Left ventricle myocardium inferior (tissue), 1 donor: ENCODE results near the gene SMG5. TPM values are rescaled to one million over a fixed set of nuclear protein-coding genes. Genes with fewer than 3 reads are reported as not detected.

Source experiments
- DNase-seq: peaks from one replicate; pipeline ENCODE4 v3.0.0-alpha.2; 2020
- H3K27ac ChIP-seq: fragments of 200-600 bp; replicated peaks from 2 replicates; pipeline ENCODE4 v1.8.0; 2021
- H3K27me3 ChIP-seq: fragments of 200-600 bp; 2 replicates; pipeline ENCODE4 v1.8.0; 2021; ENCODE audit warnings: low read depth
- H3K36me3 ChIP-seq: fragments of 200-600 bp; 2 replicates; pipeline ENCODE4 v1.8.0; 2021
- H3K4me1 ChIP-seq: fragments of 200-600 bp; 2 replicates; pipeline ENCODE4 v1.8.0; 2021
- H3K4me3 ChIP-seq: fragments of 200-600 bp; 2 replicates; pipeline ENCODE4 v1.8.0; 2021; ENCODE audit warnings: mild to moderate bottlenecking, moderate library complexity
- H3K9me3 ChIP-seq: fragments of 200-600 bp; replicated peaks from 2 replicates; pipeline ENCODE4 v1.8.0; 2021
- CTCF ChIP-seq: fragments of 200-600 bp; IDR thresholded peaks from 2 replicates; pipeline ENCODE4 v1.8.0; 2021; ENCODE audit warnings: antibody characterized with exemption, mild to moderate bottlenecking, borderline replicate concordance
- intact Hi-C: fragments of 100-400 bp; cut with micrococcal nuclease; formaldehyde crosslinking; loops from one replicate; pipeline ENCODE4 v1.11.0; 2022
- total RNA-seq: library from RNA; stranded (reverse); fragmentation: NEBNext Ultra II Directional; extraction: Animal tissue kit (Norgen Biotek cat#: 25700); gene quantifications from one replicate; pipeline ENCODE4 v1.2.1, GENCODE V29; 2021
- donor health status: DM: no; HTN: yes; CAD: no; lungs with severe emphysema.

SMG5 gene
- total RNA-seq, 1 donor from 2014 or later: 91.1 TPM

DNA sequence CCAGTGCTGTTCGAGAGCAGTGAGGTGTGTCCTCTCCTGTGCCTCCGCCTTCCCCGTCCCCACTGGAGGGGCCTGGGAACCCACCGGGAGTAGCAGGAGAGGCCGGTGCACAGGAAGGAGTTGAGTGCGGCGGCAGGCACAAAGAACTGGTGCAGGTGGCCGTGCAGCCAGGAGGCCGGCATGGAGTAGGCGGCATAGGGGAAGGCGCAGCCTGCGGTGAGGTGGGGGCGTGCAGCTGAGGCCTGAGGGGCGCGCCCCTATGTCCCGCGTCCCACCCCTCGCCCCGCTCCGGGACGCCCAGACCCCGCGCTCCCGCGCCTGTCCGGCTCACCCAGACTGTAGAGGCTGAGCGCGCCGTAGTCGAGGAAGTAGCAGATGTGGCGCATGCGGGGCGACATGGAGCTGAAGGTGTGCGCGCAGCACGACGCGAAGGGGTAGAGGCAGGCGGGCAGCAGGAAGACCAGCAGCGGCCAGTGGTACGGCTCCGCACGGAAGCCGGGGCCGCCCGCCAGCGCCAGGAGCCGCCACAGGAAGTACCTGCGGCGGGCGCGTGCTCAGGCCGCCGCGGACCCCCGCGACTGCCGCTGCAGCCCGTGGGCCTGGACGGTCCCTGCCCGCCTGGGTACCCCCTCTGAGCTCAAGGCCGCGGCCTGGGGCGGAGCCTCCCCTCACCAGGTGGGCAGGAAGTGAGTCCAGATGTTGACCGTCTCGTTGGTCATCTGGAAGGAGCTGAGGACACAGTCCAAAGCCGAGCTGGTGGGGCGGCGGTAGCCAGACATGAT, 37.0 kb downstream of the SMG5 start:
- Histone ChIP-seq H3K9me3 (no peaks in the 10 kb centered on the region), H3K4me1 (peaks cover 45% of the 10 kb centered on the region), H3K27me3 (peaks cover 21% of the 10 kb centered on the region), H3K36me3 (peaks cover 19% of the 10 kb centered on the region), H3K4me3 (peak overlapping the region; percentile 53), H3K27ac (no peak overlapping the region)
- TF ChIP-seq CTCF: no peak
- no peak for DNase-seq
- intact Hi-C loops: no loop called here

GRCh38 chr1:156244712-156245111, 37.9 kb downstream of the SMG5 start:
- no peak for TF ChIP-seq CTCF
- peaks cover 19% of the 10 kb centered on the region for H3K36me3 ChIP-seq
- DNase-seq: no peak
- intact Hi-C loops: no loop called here
- H3K27ac ChIP-seq: no peak overlapping the region
- H3K4me3 ChIP-seq: no peak overlapping the region
- H3K27me3 ChIP-seq: peaks cover 21% of the 10 kb centered on the region
- no peaks in the 10 kb centered on the region for H3K9me3 ChIP-seq
- H3K4me1 ChIP-seq: peaks cover 36% of the 10 kb centered on the region

DNA sequence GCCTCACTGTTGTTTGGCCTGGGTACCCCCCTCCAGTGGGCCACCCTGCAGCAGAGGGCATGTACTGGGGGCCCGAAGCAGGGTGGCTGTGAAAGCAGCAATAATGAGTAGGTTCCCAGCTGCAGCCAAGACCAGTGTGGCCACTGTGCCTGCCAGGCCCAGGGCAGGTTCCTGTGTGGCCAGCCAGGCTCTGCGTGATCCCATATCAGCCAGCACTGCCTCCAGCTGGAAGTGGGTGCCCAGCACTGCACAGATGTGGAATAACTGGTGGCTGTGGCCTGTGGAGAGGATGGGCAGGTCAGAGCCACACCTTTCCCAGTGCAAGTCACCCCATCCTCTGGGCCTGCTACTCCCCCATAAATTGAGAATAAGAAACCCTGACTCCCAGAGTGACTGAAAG, 38.5 kb downstream of the SMG5 start:
- no peak for TF ChIP-seq CTCF
- Histone ChIP-seq H3K4me3 (no peak overlapping the region), H3K4me1 (peaks cover 32% of the 10 kb centered on the region), H3K36me3 (peaks cover 20% of the 10 kb centered on the region), H3K9me3 (no peaks in the 10 kb centered on the region), H3K27me3 (peaks cover 21% of the 10 kb centered on the region), H3K27ac (no peak overlapping the region)
- intact Hi-C loops: no loop called here
- no peak for DNase-seq

DNA sequence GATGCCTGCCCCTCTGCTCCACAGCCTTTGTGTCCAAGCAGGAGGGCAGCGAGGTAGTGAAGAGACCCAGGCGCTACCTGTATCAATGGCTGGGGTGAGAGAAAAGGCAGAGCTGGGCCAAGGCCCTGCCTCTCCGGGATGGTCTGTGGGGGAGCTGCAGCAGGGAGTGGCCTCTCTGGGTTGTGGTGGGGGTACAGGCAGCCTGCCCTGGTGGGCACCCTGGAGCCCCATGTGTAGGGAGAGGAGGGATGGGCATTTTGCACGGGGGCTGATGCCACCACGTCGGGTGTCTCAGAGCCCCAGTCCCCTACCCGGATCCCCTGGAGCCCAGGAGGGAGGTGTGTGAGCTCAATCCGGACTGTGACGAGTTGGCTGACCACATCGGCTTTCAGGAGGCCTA, 39.9 kb downstream of the SMG5 start:
- intact Hi-C loops: no loop called here

GRCh38 chr1:156241926-156242325, 40.7 kb downstream of the SMG5 start, which contains the start of gene BGLAP:
Gene BGLAP, plus strand, starts transcription at chr1:156242184. Its CDS starts 48 bp downstream, at chr1:156242232.
- intact Hi-C loops: no loop called here
- no peak for DNase-seq
- no peaks in the 10 kb centered on the region for H3K9me3 ChIP-seq
- peaks cover 21% of the 10 kb centered on the region for H3K27me3 ChIP-seq
- peaks cover 18% of the 10 kb centered on the region for H3K4me1 ChIP-seq
- no peak within 1 kb of the TSS for H3K27ac ChIP-seq
- TF ChIP-seq CTCF: no peak
- H3K36me3 ChIP-seq: peaks cover 38% of the 10 kb centered on the region
- no peak within 1 kb of the TSS for H3K4me3 ChIP-seq

More for the DNA sequence above, 39.9 kb downstream of the SMG5 start:
- peaks cover 21% of the 10 kb centered on the region for H3K27me3 ChIP-seq
- no peaks in the 10 kb centered on the region for H3K9me3 ChIP-seq
- H3K4me3 ChIP-seq: no peak overlapping the region
- peaks cover 30% of the 10 kb centered on the region for H3K36me3 ChIP-seq
- no peak for DNase-seq
- H3K27ac ChIP-seq: no peak overlapping the region
- no peak for TF ChIP-seq CTCF
- H3K4me1 ChIP-seq: peaks cover 26% of the 10 kb centered on the region
